ENCODE data around the gene NACA. TPM values are rescaled to one million over a fixed set of nuclear protein-coding genes. Genes with fewer than 3 reads are reported as not detected.

The NACA gene
- polyA plus RNA-seq, 1 donor (not counting 4 experiments of a cell fraction or from before 2014, with no cell fraction given), result 953 TPM

- H3K9me3 ChIP-seq (ENCODE audit: control insufficient read depth, low read depth, low read length), result peaks cover 3% of the 10 kb centered on the region
- H3K9ac ChIP-seq (ENCODE audit: control insufficient read depth, extremely low read depth, insufficient read depth, low read length), result no peak overlapping the region
- no peaks in the 10 kb centered on the region for H3K79me2 ChIP-seq (ENCODE audit: control insufficient read depth, insufficient read depth, low read length)
- no peak overlapping the region for H2AFZ ChIP-seq (ENCODE audit: control insufficient read depth, low read length)
- no peak overlapping the region for H3K4me3 ChIP-seq (ENCODE audit: control insufficient read depth in 2 of 3, extremely low read depth in 1 of 3, insufficient read depth in 2 of 3, low read depth in 1 of 3, low read length in 3 of 3)
- FAIRE-seq (no peak), DNase-seq (ENCODE audit: low read depth, low spot score) (no peak)
- no peak overlapping the region for H3K4me2 ChIP-seq (ENCODE audit: control insufficient read depth, extremely low read depth, insufficient read depth, low read depth, low read length)
- H3K27ac ChIP-seq (ENCODE audit: control insufficient read depth, insufficient read depth, low read length), result no peak overlapping the region
- TF ChIP-seq, protein P1, sequence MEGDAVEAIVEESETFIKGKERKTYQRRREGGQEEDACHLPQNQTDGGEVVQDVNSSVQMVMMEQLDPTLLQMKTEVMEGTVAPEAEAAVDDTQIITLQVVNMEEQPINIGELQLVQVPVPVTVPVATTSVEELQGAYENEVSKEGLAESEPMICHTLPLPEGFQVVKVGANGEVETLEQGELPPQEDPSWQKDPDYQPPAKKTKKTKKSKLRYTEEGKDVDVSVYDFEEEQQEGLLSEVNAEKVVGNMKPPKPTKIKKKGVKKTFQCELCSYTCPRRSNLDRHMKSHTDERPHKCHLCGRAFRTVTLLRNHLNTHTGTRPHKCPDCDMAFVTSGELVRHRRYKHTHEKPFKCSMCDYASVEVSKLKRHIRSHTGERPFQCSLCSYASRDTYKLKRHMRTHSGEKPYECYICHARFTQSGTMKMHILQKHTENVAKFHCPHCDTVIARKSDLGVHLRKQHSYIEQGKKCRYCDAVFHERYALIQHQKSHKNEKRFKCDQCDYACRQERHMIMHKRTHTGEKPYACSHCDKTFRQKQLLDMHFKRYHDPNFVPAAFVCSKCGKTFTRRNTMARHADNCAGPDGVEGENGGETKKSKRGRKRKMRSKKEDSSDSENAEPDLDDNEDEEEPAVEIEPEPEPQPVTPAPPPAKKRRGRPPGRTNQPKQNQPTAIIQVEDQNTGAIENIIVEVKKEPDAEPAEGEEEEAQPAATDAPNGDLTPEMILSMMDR (optimal IDR thresholded peaks at IDR 0.05 in 1 of 3, IDR thresholded peaks at IDR 0.05 in 1 of 3, conservative IDR thresholded peaks at IDR 0.05 in 1 of 3; ENCODE audit: extremely low read depth in 1 of 3, insufficient read depth in 2 of 3, low read length in 3 of 3), result no peak
- no peak for TF ChIP-seq EZH2 (IDR thresholded peaks at IDR 0.05; ENCODE audit: low read length)
- no peaks in the 10 kb centered on the region for H4K20me1 ChIP-seq (ENCODE audit: control insufficient read depth, extremely low read depth, insufficient read depth, low read length)
- no peaks in the 10 kb centered on the region for H3K9me1 ChIP-seq (ENCODE audit: control insufficient read depth, extremely low read depth, insufficient read depth, low read length)
- no peaks in the 10 kb centered on the region for H3K4me1 ChIP-seq (ENCODE audit: control insufficient read depth, extremely low read depth, insufficient read depth, low read length)
- dilution Hi-C loops (cut with MboI; ENCODE audit: extremely low pct_ligation_motif_present, low sequenced_read_pairs), result no loop called here
- no peaks in the 10 kb centered on the region for H3K27me3 ChIP-seq (ENCODE audit: control insufficient read depth, extremely low read depth, insufficient read depth, low read length)
- no peaks in the 10 kb centered on the region for H3K36me3 ChIP-seq (ENCODE audit: control insufficient read depth in 2 of 2, extremely low read depth in 1 of 2, insufficient read depth in 2 of 2, low read length in 2 of 2)
Observed at GRCh38 chr12:56761812-56762211, 36.7 kb upstream of the NACA start.

DNA sequence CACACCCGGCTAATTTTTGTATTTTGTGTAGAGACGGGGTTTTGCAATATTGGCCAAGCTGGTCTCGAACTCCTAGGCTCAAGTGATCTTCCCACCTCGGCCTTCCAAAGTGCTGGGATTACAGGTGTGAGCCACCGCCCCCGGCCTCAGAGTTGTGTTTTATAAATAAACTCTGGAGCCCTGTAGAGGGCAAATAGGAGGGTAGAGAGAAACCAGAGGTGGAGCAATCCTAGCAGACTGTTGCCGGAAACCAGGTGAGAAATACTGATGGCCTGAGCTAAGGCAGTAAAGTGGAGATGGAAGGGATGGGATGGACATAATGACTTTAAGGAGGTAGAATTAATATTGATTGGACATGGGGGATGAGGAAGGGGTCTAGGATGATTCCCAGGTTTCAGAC, 35.4 kb upstream of the NACA start:
- dilution Hi-C loops (cut with MboI; ENCODE audit: extremely low pct_ligation_motif_present, low sequenced_read_pairs), result no loop called here
- no peak for FAIRE-seq
- no peak for DNase-seq (ENCODE audit: low read depth, low spot score)
- Histone ChIP-seq H3K4me2 (ENCODE audit: control insufficient read depth, extremely low read depth, insufficient read depth, low read depth, low read length) (no peak overlapping the region), H3K9me1 (ENCODE audit: control insufficient read depth, extremely low read depth, insufficient read depth, low read length) (no peaks in the 10 kb centered on the region), H3K4me3 (ENCODE audit: control insufficient read depth in 2 of 3, extremely low read depth in 1 of 3, insufficient read depth in 2 of 3, low read depth in 1 of 3, low read length in 3 of 3) (no peak overlapping the region), H3K27me3 (ENCODE audit: control insufficient read depth, extremely low read depth, insufficient read depth, low read length) (no peaks in the 10 kb centered on the region), H4K20me1 (ENCODE audit: control insufficient read depth, extremely low read depth, insufficient read depth, low read length) (no peaks in the 10 kb centered on the region), H3K9me3 (ENCODE audit: control insufficient read depth, low read depth, low read length) (peaks cover 3% of the 10 kb centered on the region), H2AFZ (ENCODE audit: control insufficient read depth, low read length) (no peak overlapping the region), H3K36me3 (ENCODE audit: control insufficient read depth in 2 of 2, extremely low read depth in 1 of 2, insufficient read depth in 2 of 2, low read length in 2 of 2) (no peaks in the 10 kb centered on the region), H3K4me1 (ENCODE audit: control insufficient read depth, extremely low read depth, insufficient read depth, low read length) (no peaks in the 10 kb centered on the region), H3K79me2 (ENCODE audit: control insufficient read depth, insufficient read depth, low read length) (no peaks in the 10 kb centered on the region), H3K27ac (ENCODE audit: control insufficient read depth, insufficient read depth, low read length) (no peak overlapping the region), H3K9ac (ENCODE audit: control insufficient read depth, extremely low read depth, insufficient read depth, low read length) (no peak overlapping the region)
- no peak for TF ChIP-seq EZH2 (IDR thresholded peaks at IDR 0.05; ENCODE audit: low read length)
- TF ChIP-seq, protein P1 (optimal IDR thresholded peaks at IDR 0.05 in 1 of 3, IDR thresholded peaks at IDR 0.05 in 1 of 3, conservative IDR thresholded peaks at IDR 0.05 in 1 of 3; ENCODE audit: extremely low read depth in 1 of 3, insufficient read depth in 2 of 3, low read length in 3 of 3), result no peak
